ENCODE data around the gene KCTD16.

KCTD16 gene

GRCh38 chr5:144352330-144352729 is 181.7 kb downstream of the KCTD16 start:
- DNase-seq, result no peak

GRCh38 chr5:144352732-144353317 is 182.2 kb downstream of the KCTD16 start:
- DNase-seq, result no peak

GRCh38 chr5:144356489-144356888 is 185.8 kb downstream of the KCTD16 start:
- no peak for DNase-seq

- DNase-seq, result no peak
These were observed 190.7 kb downstream of the KCTD16 start for GRCh38 chr5:144361406-144361805.

DNA sequence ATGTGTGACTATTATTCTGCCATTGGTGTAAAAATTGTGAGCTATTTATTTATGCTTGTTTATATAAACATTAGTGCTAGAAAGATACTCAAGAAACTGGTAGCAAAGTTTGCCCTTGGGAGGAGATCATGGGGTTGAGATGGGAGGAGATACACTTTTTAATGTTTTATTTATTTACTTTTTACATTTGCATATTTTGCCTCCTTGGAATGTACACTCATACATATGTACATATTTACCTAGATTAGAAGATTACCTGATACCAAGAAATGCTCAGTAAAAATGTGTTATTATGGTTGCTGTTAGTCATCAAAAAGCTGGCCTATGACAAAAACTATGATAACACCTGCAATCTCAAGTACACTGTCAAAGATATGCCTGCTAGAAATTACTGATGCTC is 195.2 kb downstream of the KCTD16 start:
- no peak for DNase-seq

GRCh38 chr5:144367991-144368390 is 197.3 kb downstream of the KCTD16 start:
- DNase-seq, result no peak

DNA sequence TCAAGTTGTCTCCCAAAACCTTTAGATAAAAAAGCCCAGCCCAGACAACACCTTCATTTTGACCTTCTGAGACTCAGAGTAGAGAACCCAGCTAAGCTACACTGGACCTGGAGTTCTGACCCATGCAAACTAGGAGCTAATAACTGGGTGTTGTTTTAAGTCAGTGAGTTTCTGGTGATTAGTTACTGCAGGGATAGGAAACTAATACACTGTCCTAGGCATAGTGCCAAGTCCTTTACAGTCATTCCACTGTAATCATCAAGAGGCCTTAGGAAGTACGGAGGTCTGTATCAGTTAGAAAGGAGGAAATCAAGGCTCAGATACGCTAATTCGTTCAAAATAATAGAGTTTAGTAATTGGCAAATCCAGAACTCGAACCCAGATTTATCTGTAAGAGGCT is 197.9 kb downstream of the KCTD16 start:
- no peak for DNase-seq

GRCh38 chr5:144369006-144369405 is 198.3 kb downstream of the KCTD16 start:
- no peak for DNase-seq

- DNase-seq, result no peak
These were observed 199.6 kb downstream of the KCTD16 start for GRCh38 chr5:144370273-144370672.

- DNase-seq, result no peak
These were observed 204.0 kb downstream of the KCTD16 start for GRCh38 chr5:144374637-144375036.

- DNase-seq, result no peak
These were observed 206.5 kb downstream of the KCTD16 start for GRCh38 chr5:144377207-144377606.

- no peak for DNase-seq
These were observed 208.0 kb downstream of the KCTD16 start for GRCh38 chr5:144378681-144379080.

DNA sequence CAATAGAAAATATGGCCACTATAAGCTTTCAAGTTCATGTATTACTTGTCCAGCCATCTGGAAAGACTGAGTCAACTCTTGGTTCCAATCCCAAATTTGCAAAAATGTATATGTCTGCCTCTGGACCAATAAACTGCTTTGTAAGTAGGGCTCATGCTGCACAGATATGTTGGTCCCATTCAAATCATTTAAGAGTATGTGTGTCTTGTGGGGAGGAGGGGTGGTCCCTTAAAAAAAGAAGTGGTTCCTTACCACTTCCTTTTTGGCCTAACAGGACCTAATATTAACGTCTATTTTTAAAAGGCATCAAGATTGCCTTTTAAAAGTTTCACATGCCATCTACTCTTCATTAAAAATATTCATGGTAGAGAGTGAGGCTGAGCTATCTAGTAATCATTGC is 214.9 kb downstream of the KCTD16 start:
- DNase-seq, result no peak

GRCh38 chr5:144386315-144386714 is 215.6 kb downstream of the KCTD16 start:
- DNase-seq, result no peak

DNA sequence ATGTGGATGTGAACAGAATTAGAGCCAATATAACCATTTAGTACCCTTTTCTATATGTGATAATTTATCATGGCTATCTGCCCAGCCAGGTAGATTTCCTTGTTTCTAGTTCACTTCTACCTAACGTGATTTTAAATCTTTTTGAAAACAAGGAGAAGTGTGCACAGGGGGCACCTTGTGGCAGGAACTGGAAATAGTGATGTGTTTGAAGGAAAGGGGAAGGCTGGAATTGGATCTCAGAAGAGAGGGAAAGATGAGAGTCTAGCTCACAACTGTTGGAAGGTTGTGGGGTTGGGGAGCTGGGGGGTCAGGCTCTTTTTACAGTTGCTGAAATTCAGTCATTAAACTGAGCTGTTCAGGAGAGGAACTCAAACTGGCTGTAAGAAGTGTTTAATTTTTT is 219.5 kb downstream of the KCTD16 start:
- DNase-seq, result no peak

DNA sequence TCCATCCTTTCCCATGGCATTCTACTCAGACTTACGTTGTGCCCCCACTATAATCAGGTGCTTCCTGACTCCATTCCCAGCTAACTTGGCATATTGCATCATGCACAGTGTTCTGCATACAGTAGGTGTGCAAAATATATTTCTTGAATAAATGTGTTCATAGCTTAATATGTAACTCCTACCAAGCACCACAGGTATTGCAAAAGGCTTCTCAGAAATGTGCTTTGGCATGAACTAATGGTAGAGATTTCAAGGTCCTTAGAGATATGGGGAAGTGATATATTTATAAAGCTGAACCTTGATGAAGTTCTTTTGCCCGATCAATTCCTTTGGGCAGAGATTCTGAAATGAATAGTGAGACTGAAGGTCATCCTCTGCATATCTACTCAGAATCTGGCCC is 220.4 kb downstream of the KCTD16 start:
- DNase-seq, result no peak

DNA sequence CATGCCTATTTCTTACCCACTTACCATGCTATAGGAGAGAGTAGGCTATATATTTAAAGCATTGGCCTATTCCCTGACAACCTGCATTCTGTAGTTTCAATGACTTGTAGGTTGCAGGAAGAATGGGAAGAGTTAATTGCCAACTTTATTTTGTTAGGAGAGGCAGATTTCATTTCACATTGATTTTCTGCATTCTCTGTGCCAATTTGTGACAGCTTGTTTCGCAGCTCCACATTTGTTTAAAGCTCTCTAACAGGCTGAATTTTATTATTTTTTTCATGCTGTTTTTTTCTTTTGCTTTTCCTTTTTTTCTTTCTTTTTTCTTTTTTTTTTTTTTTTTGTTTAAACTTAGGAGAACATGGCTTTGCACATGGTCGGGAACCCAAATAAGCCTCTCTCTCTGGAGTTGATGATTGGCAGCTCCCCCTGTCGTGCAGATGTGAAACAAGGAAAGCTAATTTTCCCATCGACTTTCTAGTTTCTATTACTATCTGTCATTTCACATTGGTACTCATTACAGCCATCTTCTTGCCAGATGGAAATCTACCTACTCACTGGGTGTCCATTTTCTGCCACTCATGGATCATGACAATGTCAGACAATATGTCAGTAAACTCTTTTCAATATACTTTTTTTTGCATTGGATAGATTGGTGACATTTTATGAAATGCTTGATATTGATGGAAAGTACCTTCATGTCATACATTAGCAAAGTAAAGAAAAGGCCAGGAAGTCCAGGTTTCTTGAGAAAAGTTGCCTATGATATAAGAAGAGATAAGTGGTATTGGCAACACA is 223.2 kb downstream of the KCTD16 start:
- DNase-seq, result no peak

DNA sequence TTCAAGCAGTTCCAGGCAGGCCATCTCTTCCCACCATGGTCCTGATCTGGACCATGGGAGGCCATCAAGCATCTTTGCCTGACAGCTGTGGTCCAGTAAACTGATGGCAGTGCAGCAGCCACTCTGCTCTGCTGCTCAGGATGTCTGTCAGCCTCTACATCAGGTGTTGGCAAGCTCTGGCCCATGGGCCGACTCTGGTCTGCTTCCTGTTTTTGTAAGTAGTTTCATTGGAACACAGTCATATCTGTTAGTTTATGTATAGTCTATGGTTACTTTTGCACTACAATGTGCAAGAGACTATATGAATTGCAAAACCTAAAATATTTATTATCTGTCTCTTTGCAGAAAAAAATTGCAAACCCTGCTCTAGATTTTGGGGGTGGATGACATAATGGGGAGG is 225.0 kb downstream of the KCTD16 start:
- no peak for DNase-seq

DNA sequence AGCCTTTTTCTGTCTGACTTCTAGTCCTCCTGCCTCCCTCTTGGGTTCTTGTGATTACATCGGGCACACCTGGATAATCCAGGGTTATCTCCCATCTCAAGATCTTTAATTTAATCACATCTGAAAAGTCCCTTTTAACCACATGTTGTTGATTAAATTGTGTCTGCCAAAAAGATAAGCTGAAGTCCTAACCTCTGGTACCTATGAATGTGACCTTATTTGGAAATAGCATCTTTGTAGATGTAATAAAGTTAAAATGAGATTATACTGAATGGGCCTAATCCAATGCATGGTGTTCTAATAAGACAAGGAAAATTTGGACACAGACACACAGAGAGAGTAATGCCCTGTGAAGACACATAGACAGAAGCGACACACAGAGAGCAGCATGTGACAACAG is 232.4 kb downstream of the KCTD16 start:
- no peak for DNase-seq

GRCh38 chr5:144403817-144404420 is 233.2 kb downstream of the KCTD16 start:
- no peak for DNase-seq

DNA sequence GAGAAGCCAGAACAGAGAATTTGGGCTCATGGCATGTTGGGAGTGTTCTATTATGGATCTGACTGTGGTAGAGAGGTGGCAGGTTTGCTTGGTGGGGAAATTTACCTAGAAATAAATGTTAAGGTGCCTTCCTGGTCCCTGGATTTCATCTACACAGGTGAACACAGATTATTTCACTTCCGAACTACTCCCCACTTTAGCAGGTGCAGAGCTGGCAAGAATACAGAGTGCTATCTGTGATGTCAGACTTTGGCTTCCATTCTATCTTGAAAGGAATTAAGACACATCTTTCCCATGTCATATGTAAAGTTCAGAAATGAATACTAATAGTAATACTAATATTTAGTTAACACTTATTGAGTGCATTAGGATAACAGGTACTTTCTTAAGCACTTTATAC is 234.0 kb downstream of the KCTD16 start:
- DNase-seq, result no peak

DNA sequence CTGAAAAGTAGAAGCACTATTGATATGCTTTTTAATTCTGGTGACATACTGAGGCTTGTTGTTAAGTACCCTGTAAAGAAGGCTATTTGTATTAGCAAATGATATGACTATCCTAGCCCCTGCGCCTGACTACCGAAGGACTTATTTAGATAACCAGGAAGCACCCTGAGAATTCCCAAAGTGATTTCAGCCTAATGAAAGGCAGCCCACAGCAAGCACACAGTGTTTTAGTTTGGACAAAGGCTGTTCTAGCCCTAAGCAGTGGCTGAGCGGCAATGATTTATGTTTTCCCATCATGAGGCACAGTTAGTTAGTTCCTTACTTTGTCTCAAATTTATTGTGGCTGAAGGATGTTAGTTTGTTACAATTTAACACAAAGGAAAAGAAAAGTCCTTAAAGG is 235.3 kb downstream of the KCTD16 start:
- DNase-seq, result no peak

DNA sequence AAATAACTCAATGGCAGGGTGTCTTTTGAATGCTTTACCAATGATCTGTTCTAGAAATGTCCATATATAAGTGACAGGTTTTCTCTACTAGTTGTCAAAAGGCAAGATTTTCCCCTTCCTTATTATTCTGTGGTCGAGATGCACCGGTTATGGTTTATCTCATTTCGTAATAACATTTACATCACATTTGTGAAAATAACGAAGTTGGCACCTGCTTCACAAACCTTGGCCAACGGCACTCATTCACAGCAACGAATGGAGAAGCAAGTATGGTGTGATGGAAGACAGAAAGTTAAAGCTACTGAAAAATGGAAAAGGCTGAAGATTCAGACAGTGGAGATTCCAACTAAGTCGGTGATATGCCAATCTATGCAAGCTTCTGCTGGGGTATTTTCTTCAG is 235.8 kb downstream of the KCTD16 start:
- DNase-seq, result no peak

Data from KG1 (cell line).